HG03520 (cell line): ENCODE data around the gene MRGPRX2.

Experiments
- ATAC-seq: cut with Tn5 transposase; IDR thresholded peaks from one replicate; pipeline ENCODE4 v1.9.1; 2021; ENCODE audit warnings: mild to moderate bottlenecking, moderate library complexity; ENCODE audit not compliant: unreplicated experiment

The MRGPRX2 gene

GRCh38 chr11:19076744-19077589 is 16.4 kb upstream of the MRGPRX2 start:
- ATAC-seq, result peak; percentile 67

- ATAC-seq, result no peak
Observed at GRCh38 chr11:19075636-19076035, 15.1 kb upstream of the MRGPRX2 start.

DNA sequence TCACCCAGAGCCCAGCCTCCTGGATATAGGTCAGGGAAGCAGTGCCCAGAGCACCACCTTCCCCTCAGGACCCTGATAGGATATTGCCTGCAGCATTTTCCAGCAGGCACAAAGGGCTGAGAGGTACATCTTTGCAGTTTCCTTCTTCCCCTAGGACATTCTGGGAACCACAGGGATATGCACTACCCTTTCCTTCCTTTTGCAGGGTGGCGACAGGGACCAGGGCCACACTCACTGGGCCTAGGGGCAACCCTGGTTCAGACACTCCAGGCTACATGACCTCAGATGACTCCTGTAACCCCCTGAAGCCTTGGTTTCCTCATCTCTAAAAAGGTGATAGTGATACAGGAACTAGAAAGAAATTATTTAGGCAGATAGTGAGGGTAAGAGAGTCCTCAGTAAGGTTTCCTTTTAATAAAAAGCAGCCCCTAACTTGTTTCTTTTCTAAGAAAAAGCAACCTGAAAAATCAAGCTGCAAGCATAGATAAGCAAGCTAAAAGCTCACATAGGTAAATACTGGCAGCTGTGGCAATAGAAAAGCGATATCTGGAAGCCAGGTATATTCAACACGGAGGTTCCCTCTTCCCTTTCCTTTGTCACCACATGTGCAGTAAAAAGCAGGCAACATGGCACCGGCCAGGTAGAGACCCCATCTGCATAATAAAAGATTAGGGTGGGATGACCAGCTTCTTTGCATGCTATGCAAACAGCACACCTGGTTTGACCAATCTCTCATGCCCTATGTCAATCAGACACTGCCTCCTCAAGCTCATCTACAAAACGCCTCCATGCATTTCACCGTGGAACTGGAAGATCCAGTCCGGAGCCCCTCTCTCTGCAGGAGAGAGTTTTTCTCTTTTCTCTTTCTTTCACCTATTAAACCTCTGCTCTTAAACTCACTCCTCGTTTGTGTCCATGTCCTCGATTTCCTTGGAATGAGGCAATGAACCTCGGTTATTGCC is 13.2 kb upstream of the MRGPRX2 start:
- ATAC-seq, result no peak

- no peak for ATAC-seq
Observed at GRCh38 chr11:19072464-19072863, 11.9 kb upstream of the MRGPRX2 start.

DNA sequence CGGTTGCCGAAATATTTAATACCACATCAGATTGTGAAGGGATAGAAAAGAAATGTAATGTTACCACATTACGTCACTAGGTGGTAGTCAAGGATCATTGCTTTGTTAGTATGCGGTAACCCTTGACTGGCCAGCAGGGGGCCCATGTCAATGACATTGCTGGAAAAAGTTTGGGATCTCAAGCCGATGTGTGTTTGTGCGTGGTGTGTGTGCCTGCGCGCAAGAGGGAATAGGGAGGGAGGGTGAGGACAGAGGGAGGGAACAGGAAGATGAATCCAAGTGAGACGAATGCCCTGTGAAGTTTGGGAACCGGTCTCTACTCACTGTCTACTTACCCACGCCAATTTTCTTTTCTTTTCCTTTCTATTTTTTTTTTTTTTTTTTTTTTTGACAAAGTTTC is 10.7 kb upstream of the MRGPRX2 start:
- peak; percentile 95 for ATAC-seq

- no peak for ATAC-seq
Observed at GRCh38 chr11:19059833-19060232, 684 bp downstream of the MRGPRX2 start.

DNA sequence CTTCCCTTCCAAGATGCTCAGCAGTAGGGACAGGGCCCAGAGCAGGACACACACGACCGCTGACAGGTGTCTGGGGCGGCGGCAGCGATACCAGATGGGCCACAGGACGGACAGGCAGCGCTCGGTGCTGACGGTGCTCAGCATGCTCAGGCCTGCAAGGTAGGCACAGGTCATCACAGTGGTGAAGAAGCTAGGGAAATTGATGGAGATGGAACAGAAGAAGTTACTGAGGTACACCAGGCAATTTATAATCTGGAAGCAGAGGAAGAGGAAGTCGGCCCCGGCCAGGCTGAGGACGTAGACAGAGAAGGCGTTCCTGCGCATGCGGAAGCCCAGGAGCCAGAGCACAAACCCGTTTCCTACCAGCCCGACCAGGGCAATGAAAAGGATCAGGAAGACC is 4.6 kb downstream of the MRGPRX2 start:
- ATAC-seq, result no peak

DNA sequence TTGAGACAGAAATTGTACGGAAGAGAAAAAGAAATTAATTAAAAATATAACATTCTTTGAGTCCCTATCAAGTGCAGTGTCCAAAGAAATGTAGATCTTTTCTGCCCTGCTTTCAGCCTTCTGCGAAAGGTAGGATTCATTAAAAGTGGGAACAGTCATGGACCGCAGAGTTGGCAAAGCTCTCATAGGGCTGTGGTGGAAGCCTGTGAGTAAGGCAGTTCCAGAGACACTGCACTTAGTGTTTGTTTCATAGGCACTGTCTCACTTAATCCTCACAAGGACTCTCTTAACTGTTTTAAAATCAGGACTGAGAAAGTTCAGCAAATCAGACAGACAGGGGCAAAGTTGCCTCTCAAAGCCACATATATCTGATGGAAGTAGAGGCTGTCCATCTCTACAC is 5.5 kb downstream of the MRGPRX2 start:
- no peak for ATAC-seq

- ATAC-seq, result no peak
Observed at GRCh38 chr11:19053909-19054308, 6.6 kb downstream of the MRGPRX2 start.

DNA sequence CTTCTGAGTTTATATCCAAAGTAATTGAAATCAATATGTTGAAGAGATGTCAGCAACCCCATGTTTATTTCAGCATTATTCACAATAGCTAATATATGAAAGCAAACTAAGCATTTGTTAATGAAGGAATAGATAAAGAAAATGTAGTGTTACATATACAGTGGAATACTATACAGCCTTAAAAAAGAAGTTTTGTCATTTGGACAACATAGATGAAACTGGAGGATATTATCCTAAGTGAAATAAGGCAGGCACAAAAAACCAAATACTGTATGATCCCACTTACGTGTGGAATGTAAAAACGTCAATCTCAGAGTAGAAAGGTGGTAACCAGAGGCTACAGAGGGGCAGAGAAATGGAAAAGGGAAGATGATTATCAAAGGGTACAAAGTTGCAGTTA is 10.2 kb downstream of the MRGPRX2 start:
- ATAC-seq, result no peak

GRCh38 chr11:19049351-19049750 is 11.2 kb downstream of the MRGPRX2 start:
- ATAC-seq, result no peak

GRCh38 chr11:19040051-19040450 is 20.5 kb downstream of the MRGPRX2 start:
- no peak for ATAC-seq

- no peak for ATAC-seq
Observed at GRCh38 chr11:19039409-19039808, 21.1 kb downstream of the MRGPRX2 start.

DNA sequence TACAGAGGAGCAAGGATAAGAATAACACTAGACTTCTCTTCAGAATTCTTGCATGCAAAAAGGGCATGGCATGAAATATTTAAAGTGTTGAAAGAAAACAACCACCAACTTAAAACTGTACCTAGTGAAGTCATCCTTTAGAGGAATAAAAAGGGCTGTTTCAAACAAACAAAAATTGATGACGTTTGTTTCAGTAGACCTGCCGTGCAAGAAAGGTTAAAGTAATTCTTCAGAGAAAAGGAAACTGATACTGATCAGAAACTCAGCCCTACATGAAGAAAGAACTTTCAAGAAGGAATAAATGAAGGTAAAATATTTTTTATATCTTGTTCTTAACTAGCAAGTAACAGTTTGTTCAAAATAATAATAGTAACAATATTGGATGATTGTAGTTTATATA is 27.5 kb downstream of the MRGPRX2 start:
- no peak for ATAC-seq

- no peak for ATAC-seq
Observed at GRCh38 chr11:19027829-19028595, 32.5 kb downstream of the MRGPRX2 start.

DNA sequence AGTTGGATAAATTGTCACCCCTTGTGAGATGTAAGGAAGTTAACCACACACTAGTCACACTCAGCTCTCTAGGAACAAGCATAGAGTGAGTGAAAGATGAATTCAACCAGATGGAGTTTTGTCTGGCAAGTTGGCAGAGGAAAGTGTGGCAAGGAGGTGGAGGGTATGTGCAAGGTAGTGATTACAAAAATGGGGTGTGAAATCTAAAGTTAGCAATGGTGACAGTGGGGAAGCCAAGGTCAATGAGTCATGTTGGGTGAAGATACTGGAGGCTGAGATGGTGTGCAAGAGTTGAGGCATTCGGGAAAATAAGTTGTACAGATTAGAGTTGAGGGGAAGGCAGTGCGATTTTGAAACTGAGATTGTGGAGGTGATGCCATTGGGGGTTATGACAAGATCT is 33.7 kb downstream of the MRGPRX2 start:
- ATAC-seq, result no peak

GRCh38 chr11:19025481-19026406 is 34.8 kb downstream of the MRGPRX2 start:
- ATAC-seq, result no peak

DNA sequence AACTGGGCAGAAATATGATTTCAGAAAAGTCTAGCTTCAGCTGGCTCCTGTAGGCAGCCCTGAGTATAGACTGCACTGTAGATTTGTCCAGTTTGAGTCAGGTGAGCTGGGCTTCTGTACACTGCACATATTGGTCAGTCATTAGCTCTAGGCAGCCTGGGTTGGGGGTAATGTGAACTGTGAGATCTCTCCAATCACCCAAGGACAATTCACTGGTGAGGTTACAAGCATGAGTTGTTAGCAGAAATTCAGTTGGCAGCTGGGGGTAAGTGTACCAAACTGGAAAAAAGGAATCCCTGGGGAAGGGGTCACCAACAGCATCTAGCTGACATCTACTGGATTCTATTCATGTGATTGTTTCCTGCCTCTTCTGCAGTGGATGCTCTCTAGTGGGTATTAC is 39.7 kb downstream of the MRGPRX2 start:
- no peak for ATAC-seq

DNA sequence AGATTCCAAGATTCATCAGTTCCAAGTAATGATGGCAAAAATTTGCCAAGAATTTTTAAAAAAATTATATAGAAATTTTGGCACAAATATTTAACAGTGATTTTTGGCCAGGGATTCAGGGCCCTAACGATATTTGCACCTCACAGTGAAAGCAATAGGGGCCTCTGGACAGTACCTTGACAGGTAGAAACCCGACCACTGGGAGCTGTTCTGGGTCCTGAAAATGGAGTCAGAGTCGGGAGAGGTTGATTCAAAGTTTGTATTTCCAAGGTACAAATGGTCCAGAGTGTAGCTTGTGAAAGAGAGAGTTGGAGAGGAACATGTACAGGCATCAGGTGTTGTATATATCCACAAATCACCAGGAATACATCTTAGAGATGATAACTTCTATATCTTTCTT is 41.6 kb downstream of the MRGPRX2 start:
- no peak for ATAC-seq
